ENCODE results near the gene KPNA4.
A peak's percentile ranks its signal among the peaks of the same experiment; 100 is the strongest.

The KPNA4 gene

GRCh38 chr3:160447544-160447943 is 117.8 kb downstream of the KPNA4 start:
- TF ChIP-seq EZH2 (IDR thresholded peaks at IDR 0.05; ENCODE audit: borderline replicate concordance, low read length) (no peak), CTCF (IDR thresholded peaks at IDR 0.05; ENCODE audit: low read length) (no peak)
- no peaks in the 10 kb centered on the region for H3K9me2 ChIP-seq (ENCODE audit: low read depth, low read length)
- peaks cover 51% of the 10 kb centered on the region for H3K36me3 ChIP-seq (ENCODE audit: insufficient read depth, low read length)
- peak overlapping the region; percentile 93 for H3K4me3 ChIP-seq (ENCODE audit: low read depth, low read length, poor library complexity, severe bottlenecking)
- H3F3A ChIP-seq (ENCODE audit: insufficient read depth, low read length) = no peaks in the 10 kb centered on the region
- H3K9me3 ChIP-seq (ENCODE audit: low read length) = no peaks in the 10 kb centered on the region
- H3K9ac ChIP-seq (ENCODE audit: low read length) = peak overlapping the region; percentile 95
- H3K4me2 ChIP-seq (ENCODE audit: low read length) = peak overlapping the region; percentile 82
- H3K79me2 ChIP-seq (ENCODE audit: insufficient read depth, low read length) = peaks cover 63% of the 10 kb centered on the region
- H2AFZ ChIP-seq (ENCODE audit: low read length) = no peak overlapping the region
- peaks cover 26% of the 10 kb centered on the region for H3K4me1 ChIP-seq (ENCODE audit: insufficient read depth, low read length, severe bottlenecking)
- H3K27me3 ChIP-seq (ENCODE audit: insufficient read depth, low read length) = no peaks in the 10 kb centered on the region
- H3K27ac ChIP-seq (ENCODE audit: low read depth, low read length, poor library complexity, severe bottlenecking) = no peak overlapping the region
- H4K20me1 ChIP-seq (ENCODE audit: insufficient read depth, low read length) = no peaks in the 10 kb centered on the region

- Histone ChIP-seq H3K9me2 (ENCODE audit: low read depth, low read length) (no peaks in the 10 kb centered on the region), H3K9me3 (ENCODE audit: low read length) (no peaks in the 10 kb centered on the region), H3K36me3 (ENCODE audit: insufficient read depth, low read length) (peaks cover 60% of the 10 kb centered on the region), H3K9ac (ENCODE audit: low read length) (no peak overlapping the region), H3K4me1 (ENCODE audit: insufficient read depth, low read length, severe bottlenecking) (peaks cover 26% of the 10 kb centered on the region), H3K4me3 (ENCODE audit: low read depth, low read length, poor library complexity, severe bottlenecking) (no peak overlapping the region), H3K27me3 (ENCODE audit: insufficient read depth, low read length) (no peaks in the 10 kb centered on the region), H3K27ac (ENCODE audit: low read depth, low read length, poor library complexity, severe bottlenecking) (no peak overlapping the region), H3K79me2 (ENCODE audit: insufficient read depth, low read length) (peaks cover 72% of the 10 kb centered on the region), H3K4me2 (ENCODE audit: low read length) (peak overlapping the region; percentile 82; the same call in 1 of the 2 replicates), H4K20me1 (ENCODE audit: insufficient read depth, low read length) (no peaks in the 10 kb centered on the region), H3F3A (ENCODE audit: insufficient read depth, low read length) (no peaks in the 10 kb centered on the region), H2AFZ (ENCODE audit: low read length) (no peak overlapping the region)
- no peak for TF ChIP-seq CTCF (IDR thresholded peaks at IDR 0.05; ENCODE audit: low read length)
- TF ChIP-seq EZH2 (IDR thresholded peaks at IDR 0.05; ENCODE audit: borderline replicate concordance, low read length) = no peak
Observed at GRCh38 chr3:160446522-160447056, 118.8 kb downstream of the KPNA4 start.

- Histone ChIP-seq H3K27ac (ENCODE audit: low read depth, low read length, poor library complexity, severe bottlenecking) (no peak overlapping the region), H3K4me1 (ENCODE audit: insufficient read depth, low read length, severe bottlenecking) (peaks cover 26% of the 10 kb centered on the region), H2AFZ (ENCODE audit: low read length) (no peak overlapping the region), H3K9me2 (ENCODE audit: low read depth, low read length) (no peaks in the 10 kb centered on the region), H3K9me3 (ENCODE audit: low read length) (no peaks in the 10 kb centered on the region), H3F3A (ENCODE audit: insufficient read depth, low read length) (peaks cover 3% of the 10 kb centered on the region; the same call in 1 of the 2 replicates), H3K9ac (ENCODE audit: low read length) (no peak overlapping the region), H3K4me2 (ENCODE audit: low read length) (no peak overlapping the region), H3K4me3 (ENCODE audit: low read depth, low read length, poor library complexity, severe bottlenecking) (no peak overlapping the region), H3K27me3 (ENCODE audit: insufficient read depth, low read length) (no peaks in the 10 kb centered on the region), H3K79me2 (ENCODE audit: insufficient read depth, low read length) (peaks cover 76% of the 10 kb centered on the region), H3K36me3 (ENCODE audit: insufficient read depth, low read length) (peaks cover 67% of the 10 kb centered on the region), H4K20me1 (ENCODE audit: insufficient read depth, low read length) (no peaks in the 10 kb centered on the region)
- TF ChIP-seq EZH2 (IDR thresholded peaks at IDR 0.05; ENCODE audit: borderline replicate concordance, low read length) = no peak
- TF ChIP-seq CTCF (IDR thresholded peaks at IDR 0.05; ENCODE audit: low read length) = no peak
Observed at GRCh38 chr3:160445854-160446253, 119.5 kb downstream of the KPNA4 start.

All from OCI-LY1 (cell line).